ENCODE data around the gene CHMP1A.

Gene CHMP1A

GRCh38 chr16:89623511-89624261 lies 33.8 kb downstream of the CHMP1A start:
- no peak for DNase-seq

- DNase-seq: no peak
Observed at GRCh38 chr16:89621698-89622409, 35.7 kb downstream of the CHMP1A start.

- DNase-seq: no peak
Observed at GRCh38 chr16:89621136-89621697, 36.3 kb downstream of the CHMP1A start.

- no peak for DNase-seq
Observed at GRCh38 chr16:89620406-89620841, 37.1 kb downstream of the CHMP1A start.

GRCh38 chr16:89619840-89620239 lies 37.7 kb downstream of the CHMP1A start:
- no peak for DNase-seq

- DNase-seq: no peak
Observed at GRCh38 chr16:89618109-89618998, 39.2 kb downstream of the CHMP1A start.

GRCh38 chr16:89617036-89617435 lies 40.5 kb downstream of the CHMP1A start:
- DNase-seq: no peak

GRCh38 chr16:89616623-89617022 lies 40.9 kb downstream of the CHMP1A start:
- no peak for DNase-seq

- peak; percentile 5 to 21 for DNase-seq
Observed at GRCh38 chr16:89615596-89616090, 41.9 kb downstream of the CHMP1A start.

- DNase-seq: no peak
Observed at GRCh38 chr16:89615176-89615575, 42.3 kb downstream of the CHMP1A start.

- DNase-seq: no peak
Observed at GRCh38 chr16:89613954-89614459, 43.5 kb downstream of the CHMP1A start.

GRCh38 chr16:89613231-89613953 lies 44.1 kb downstream of the CHMP1A start, which contains the start of gene DPEP1:
Gene DPEP1, plus strand, starts transcription at chr16:89613642. Its CDS starts 16,769 bp downstream, at chr16:89630411.
- peak; percentile 27 to 52 for DNase-seq

GRCh38 chr16:89612415-89613166 lies 44.9 kb downstream of the CHMP1A start:
- DNase-seq: no peak

- DNase-seq: no peak
Observed at GRCh38 chr16:89610108-89610453, 47.4 kb downstream of the CHMP1A start.

- DNase-seq: no peak
Observed at GRCh38 chr16:89607937-89608740, 49.4 kb downstream of the CHMP1A start.

GRCh38 chr16:89607453-89607852 lies 50.1 kb downstream of the CHMP1A start:
- no peak for DNase-seq

GRCh38 chr16:89606006-89606405 lies 51.5 kb downstream of the CHMP1A start:
- DNase-seq: no peak

GRCh38 chr16:89605186-89605970 lies 52.1 kb downstream of the CHMP1A start:
- no peak for DNase-seq

- DNase-seq: no peak
Observed at GRCh38 chr16:89604764-89605163, 52.7 kb downstream of the CHMP1A start.

All from inflammatory macrophage (primary cell).